Hematopoietic multipotent progenitor cell treated with erythropoietin and hydrocortisone succinate and interleukin-3 and kit ligand, for 17 days (in vitro differentiated cells): Measurements from ENCODE around the gene CAMK2A.

ENCODE experiments used
- DNase-seq: peaks from one replicate; pipeline ENCODE4 v3.0.0-alpha.2; 2015; ENCODE audit warnings: low spot score

Gene CAMK2A

DNA sequence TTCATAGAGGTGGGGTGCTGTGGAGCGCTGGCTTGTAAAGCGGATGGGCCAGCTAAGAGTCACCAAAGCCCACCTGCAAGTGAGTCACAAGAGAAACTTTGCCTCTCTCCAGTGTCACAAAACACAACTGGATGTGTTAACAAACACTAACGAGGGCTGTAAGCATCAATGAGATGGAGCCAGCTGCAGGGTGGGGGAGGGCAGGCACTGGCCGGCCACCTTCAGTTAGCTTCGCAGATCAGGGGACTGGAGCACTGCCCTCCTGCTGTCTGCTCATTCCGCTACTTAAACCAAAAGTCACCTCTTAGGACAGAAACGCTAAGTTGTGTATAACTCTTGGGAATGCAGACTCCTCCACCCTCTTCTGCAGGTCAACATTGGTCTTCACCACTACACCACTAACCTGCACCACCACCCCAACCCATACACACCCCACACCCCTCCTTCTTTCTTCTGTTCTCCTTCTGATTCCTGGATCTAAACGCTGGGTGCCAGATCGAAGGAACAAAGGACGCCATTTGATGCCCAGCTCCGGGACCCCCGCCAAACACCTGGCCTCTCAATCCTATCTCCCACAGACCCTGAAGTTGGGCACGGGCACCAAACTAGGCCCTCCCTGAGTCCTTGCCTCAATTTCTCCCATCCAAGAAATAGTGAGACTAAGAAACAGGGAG lies 11.1 kb upstream of the CAMK2A start:
- DNase-seq = no peak

DNA sequence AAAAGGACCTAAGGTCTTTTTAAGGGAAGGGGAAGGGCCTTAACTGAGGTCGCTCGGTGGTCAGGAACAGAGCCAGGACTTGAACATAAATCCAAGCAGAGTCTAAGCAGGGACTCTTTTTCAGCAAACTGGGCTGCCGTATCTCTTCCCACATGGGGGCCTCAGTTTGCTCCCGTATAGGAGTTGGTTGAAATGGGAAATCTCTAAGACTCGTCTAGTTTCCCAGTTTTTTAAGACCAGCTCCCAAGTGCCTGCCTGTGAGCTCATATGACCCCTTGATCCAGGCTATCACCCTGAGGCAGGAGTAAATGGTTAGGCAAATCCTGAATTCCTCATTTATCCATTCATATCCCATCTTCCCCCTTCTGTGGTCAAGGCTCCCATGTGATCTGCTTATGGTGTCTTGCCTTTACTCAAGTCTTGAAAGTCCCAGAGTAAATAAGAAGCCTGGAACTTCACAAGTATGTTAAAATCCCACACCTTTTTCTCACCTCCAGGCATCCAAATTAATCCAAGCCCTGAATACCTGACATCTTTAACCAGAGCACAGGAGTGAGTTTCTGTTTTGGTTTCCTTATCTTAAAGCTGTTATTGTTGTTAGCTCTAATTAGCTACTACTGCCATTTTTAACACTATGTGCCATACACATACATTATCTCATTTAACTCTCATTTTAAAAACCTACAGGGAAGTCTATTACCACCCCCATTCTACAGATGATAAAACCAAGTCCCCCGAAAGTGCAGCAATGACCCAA lies 10.2 kb upstream of the CAMK2A start:
- DNase-seq = no peak

- DNase-seq = no peak
Measured at GRCh38 chr5:150298701-150299451, 9.3 kb upstream of the CAMK2A start.

DNA sequence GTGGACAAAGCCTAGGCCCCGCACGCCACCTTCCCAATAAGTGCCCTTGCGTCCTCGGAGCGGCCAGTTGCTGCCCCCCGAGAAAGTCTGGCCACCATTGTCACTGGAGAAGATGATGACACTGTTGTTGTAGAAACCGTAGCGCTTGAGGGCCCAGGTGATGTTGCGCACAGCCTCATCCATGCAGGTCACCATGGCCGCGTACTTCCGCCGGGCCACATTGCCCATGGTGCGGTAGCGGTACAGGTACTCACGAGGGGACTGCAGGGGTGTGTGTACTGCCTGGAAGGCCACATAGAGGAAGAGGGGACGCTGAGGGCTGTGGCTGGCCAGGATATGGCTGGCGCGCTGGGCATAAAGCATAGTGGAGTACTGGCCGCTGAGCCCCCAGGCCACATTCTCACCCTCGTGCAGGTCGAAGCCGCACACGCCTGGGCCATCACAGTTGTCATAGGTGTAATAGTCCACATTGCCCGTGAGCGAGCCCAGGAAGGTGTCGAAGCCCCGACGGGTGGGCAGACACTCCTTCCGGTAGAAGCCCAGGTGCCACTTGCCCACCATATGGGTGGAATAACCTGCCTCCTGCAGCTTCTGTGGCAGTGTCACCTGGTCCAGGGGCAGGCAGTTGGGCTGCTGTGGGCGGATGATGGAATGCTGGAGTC lies 8.5 kb upstream of the CAMK2A start:
- no peak for DNase-seq

DNA sequence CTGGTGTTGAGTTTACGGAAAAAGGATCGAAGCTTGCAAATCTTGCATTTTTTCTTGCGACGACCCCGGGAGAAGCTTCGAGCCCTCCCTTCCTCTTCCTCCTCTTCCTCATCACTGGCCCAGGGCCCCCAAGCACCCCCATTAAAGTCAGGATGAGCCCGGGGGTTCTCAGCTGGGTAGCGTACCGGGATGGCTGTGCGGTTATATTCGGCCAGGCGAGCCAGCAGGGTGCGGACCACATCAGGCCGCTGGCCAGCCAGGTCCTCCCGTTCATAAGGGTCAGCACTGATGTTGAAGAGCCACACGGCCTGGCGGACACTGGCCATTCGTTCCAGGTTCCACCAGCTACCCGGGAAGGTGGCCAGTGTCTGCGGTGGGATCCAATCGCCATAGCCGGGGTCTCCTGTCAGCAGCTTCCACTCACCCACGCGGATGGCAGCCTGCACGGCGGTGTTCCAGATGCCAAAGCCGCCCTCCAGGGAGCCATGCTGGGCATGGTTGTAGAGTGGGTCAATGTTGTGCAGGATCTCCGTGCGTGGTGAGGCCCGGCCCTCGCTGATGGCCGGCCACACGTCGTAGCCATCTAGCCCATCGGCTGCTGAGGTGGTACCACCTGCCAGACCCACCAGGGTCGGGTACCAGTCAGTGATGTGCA lies 7.8 kb upstream of the CAMK2A start:
- no peak for DNase-seq

GRCh38 chr5:150296496-150296895 lies 6.9 kb upstream of the CAMK2A start:
- DNase-seq = no peak

GRCh38 chr5:150295741-150296486 lies 6.3 kb upstream of the CAMK2A start:
- DNase-seq = no peak

DNA sequence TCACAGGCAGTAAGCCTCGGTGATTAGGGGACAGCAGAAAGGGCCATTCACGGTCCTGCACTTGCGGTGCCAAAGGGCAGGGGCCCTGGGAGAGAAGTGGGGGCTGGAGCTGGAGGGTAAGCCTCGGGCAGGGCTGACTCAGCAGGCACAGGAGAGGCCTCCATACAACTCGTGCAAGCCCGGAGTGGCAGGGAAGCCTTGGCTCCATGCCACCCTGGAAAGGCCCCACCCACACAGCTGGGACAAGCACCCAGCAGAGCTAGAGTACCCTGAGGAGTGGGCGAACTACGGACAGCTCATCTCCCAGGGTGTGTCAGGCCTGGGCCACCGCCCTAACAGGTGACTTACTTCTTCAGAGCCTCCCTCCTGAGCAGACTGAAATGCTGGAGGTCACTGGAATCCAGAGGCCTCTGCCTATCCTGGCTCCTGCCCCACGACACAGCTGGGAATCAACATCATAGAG lies 5.6 kb upstream of the CAMK2A start:
- no peak for DNase-seq

DNA sequence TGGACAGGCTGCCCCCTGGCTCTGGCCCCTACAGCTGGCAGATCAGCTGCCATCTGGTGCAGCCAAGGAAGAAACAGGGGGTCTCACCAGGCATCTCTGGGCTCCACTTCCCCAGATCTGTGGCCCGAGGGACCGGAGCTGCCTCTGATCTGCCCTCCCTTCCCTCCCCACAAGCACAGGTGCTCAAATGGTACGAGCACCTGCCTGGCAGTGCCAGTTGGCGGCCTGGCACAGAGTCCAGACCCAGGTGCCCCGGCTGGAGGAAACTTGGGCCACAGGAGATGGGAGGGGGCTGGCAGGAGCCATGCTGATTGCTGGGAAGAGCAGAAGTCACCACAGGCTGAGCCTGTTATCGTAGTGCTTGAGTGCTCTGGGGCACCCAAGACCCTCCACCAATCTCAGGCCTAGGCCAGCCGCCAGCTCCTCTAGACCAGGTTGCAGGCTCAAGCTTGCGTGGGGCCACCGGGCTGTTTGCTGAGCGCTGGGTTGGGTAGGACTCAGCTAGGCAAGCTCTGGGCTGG lies 5.0 kb upstream of the CAMK2A start:
- DNase-seq = no peak

- DNase-seq = no peak
Measured at GRCh38 chr5:150293091-150293941, 3.7 kb upstream of the CAMK2A start.

DNA sequence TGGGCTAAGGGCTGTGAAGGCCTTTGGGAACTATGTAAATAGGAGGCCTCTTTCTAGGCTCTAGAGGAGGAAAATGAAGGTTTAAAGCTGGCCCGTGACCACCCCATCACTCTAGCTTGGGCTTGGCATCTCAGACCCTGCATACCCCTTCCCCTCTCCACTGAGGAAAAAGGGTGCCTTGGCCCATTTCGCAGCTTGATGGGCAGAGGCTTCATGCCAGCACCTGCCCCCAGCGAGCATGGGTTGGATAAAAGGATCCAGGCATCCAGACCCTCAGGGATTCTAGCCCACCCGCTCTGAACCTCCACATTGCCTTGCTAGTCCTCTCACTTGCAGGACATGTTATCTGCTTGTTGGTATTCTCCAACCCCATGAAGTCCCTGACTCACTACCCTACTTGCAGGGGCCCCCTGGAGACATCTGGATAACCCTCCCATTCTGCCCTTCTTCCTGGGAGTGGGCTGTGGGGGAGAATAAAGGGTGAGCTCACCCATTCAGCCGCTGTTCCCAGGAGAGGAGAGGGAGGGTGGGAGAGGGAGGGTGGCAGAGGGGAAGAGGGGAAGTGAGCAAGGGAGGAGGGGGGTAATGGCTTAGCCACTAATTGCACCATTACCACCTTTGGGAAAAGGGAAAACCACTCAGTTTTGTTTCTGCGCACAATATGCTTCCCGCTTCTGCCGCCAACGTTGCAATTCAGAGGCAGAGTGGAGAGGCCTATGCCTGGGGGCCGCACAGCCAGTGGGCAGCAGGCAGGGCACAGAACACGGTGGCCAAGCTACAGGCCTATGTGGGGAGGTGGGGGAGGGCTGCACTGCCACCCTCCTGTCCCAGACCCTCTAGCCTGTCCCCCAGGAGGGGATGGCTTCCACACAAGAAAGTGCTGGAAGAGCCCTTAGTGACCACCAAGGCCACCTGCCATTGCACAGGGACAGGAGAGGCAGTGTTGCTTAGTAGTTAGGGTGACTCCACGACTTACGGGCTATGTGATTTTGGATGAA lies 2.1 kb upstream of the CAMK2A start:
- DNase-seq = no peak

DNA sequence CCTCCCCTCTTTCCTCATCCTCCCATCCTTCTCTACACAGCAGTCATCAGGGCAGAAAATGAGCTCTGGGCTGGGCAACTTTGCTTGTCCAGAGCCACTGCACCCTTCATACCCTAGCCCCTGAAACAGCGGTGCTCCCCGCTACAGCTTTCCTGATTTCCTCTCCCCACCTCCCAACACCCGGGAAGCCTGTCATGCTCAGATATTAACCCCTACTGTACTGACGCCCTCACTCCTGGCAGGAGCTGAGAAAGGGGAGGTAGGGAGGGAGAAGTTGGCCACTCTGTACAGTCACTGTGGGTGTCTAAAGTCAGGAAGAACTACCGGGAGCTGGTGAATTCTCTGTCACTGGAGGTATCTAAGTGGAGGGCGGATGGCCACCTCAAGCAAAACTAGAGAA lies 782 bp downstream of the CAMK2A start:
- DNase-seq = no peak

- no peak for DNase-seq
Measured at GRCh38 chr5:150288361-150288760, 1.2 kb downstream of the CAMK2A start.

DNA sequence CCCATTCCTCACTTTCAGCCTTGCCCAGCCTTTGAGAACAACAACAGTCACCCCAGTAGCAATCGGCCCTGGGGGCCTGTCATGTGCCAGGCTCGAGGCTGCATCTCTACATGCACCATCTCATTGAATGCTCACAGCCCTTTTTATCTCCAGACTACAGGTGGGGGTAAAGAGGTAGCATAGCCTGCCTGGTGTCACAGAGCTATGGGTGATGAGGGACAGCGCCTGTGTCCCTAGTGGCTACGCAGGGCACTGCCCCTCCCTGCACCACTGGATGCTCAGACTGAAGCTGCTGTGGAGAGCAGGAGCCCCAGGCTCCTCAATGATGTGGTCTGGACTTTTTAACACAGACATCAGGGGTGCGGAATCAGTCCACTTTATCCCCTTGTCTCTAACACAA lies 2.8 kb downstream of the CAMK2A start:
- no peak for DNase-seq

GRCh38 chr5:150285114-150285513 lies 4.5 kb downstream of the CAMK2A start:
- no peak for DNase-seq

DNA sequence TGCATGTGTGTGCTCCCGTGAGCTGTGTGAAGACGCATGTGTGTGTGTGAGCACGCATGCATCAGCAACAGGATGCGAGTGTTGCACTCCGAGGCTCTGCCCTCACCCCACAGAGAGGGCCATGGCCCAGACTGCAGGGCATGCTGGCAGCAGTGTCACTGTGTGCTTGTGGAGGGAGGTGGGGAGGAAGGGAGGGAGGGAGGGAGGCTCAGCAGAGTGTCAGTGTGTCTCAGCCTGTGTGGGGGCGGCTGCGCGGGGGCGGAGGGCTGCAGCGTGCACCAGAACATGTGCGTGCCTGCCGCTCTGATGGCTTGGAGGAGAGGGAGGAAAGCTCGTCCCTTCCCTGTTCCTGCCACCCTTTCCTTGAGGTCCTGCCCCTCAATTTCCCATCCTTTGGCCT lies 5.3 kb downstream of the CAMK2A start:
- DNase-seq = no peak

DNA sequence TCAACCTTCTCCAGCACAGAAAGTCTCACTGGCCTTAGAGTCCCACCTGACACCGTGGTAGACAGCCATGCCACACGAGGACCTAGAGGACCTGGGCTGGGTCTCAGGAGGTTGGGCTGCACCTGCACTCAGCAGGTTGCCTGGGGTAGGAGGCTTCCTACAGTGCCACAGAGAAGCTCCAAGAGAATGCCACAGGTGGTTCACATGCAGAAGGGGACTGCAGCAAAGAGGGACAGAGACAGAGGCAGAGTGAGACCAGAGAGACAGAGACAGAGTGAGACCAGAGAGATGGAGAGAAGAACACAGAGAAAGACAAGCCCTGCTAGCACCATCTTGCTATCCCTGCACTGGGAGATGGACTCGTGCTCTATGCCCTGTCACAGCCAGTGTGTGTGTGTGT lies 5.7 kb downstream of the CAMK2A start:
- DNase-seq = no peak

DNA sequence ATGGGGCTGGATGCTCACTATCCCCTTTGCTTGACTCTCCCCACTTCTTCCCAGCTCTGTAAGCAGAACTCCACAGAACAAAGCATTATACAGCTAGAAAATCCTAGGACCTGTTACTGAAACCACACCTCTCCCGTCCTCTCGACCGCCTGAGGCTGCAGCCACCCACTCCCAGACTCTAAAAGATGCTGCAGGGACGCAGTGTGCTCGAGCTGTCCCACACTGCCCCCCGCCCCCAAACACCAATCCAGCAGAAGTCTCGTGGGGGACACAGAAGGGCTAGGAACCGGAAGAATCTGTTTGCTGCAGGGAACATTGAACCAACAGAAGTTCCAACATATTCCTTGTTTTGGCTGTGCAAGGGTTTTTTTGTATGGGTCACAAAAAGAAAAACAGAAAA lies 7.6 kb downstream of the CAMK2A start:
- DNase-seq = no peak
